Measurements from ENCODE around the gene ADGRL3. TPM values are rescaled to one million over a fixed set of nuclear protein-coding genes. Genes with fewer than 3 reads are reported as not detected.
A peak's percentile ranks its signal among the peaks of the same experiment; 100 is the strongest.

The ADGRL3 gene
- 10 to 100 TPM in 1 of 4 donors, 1 to 10 TPM in 3; 6.1 to 26.0 (median 7.3) TPM for total RNA-seq

- peak; percentile 59 for ATAC-seq
- H3K36me3 ChIP-seq = no peaks in the 10 kb centered on the region
- 0% methylated on average over 6 to 14 of the region's 92 CpGs for WGBS, 2 donors (ENCODE audit: low coverage in 1 of 2)
- H3K4me3 ChIP-seq = peak within 1 kb of the TSS; percentile 49 to 64
- H3K27ac ChIP-seq = peak within 1 kb of the TSS in 2 of 4 donors; percentile 44 to 58
- no peak for TF ChIP-seq POLR2AphosphoS5 (IDR thresholded peaks at IDR 0.05)
- TF ChIP-seq POLR2A (IDR thresholded peaks at IDR 0.05) = no peak
- no peak for TF ChIP-seq EP300 (IDR thresholded peaks at IDR 0.05)
- TF ChIP-seq CTCF (IDR thresholded peaks at IDR 0.05) = no peak
- peaks cover 43% of the 10 kb centered on the region for H3K27me3 ChIP-seq
- peaks cover 0 to 35% (median 12%) of the 10 kb centered on the region in 3 donors for H3K4me1 ChIP-seq
- H3K9me3 ChIP-seq = no peaks in the 10 kb centered on the region
Observed at GRCh38 chr4:61200187-61200915, at the start of gene ADGRL3. ADGRL3 (plus strand) TSS chr4:61200326.

- H3K9me3 ChIP-seq = no peaks in the 10 kb centered on the region
- TF ChIP-seq POLR2AphosphoS5 (IDR thresholded peaks at IDR 0.05) = no peak
- no peak for TF ChIP-seq EP300 (IDR thresholded peaks at IDR 0.05)
- TF ChIP-seq CTCF (IDR thresholded peaks at IDR 0.05) = no peak
- no peak for TF ChIP-seq POLR2A (IDR thresholded peaks at IDR 0.05)
- no peak for ATAC-seq
- no peaks in the 10 kb centered on the region for H3K27me3 ChIP-seq
- no peaks in the 10 kb centered on the region for H3K4me1 ChIP-seq
- 90 to 91% methylated on average over 4 of the region's 4 CpGs for WGBS, 2 donors (ENCODE audit: low coverage in 1 of 2)
- H3K27ac ChIP-seq = no peak overlapping the region
- no peak overlapping the region for H3K4me3 ChIP-seq
- H3K36me3 ChIP-seq = no peaks in the 10 kb centered on the region
Observed at GRCh38 chr4:61152433-61152832, 47.7 kb upstream of the ADGRL3 start.

GRCh38 chr4:61160478-61160877 lies 39.6 kb upstream of the ADGRL3 start:
- TF ChIP-seq POLR2A (IDR thresholded peaks at IDR 0.05) (no peak), EP300 (IDR thresholded peaks at IDR 0.05) (no peak), POLR2AphosphoS5 (IDR thresholded peaks at IDR 0.05) (no peak), CTCF (IDR thresholded peaks at IDR 0.05) (no peak)
- Histone ChIP-seq H3K27ac (no peak overlapping the region), H3K36me3 (no peaks in the 10 kb centered on the region), H3K9me3 (no peaks in the 10 kb centered on the region), H3K4me3 (no peak overlapping the region), H3K27me3 (no peaks in the 10 kb centered on the region), H3K4me1 (no peaks in the 10 kb centered on the region)
- ATAC-seq = no peak
- WGBS, 2 donors (ENCODE audit: low coverage in 1 of 2) = 100% methylated on average over 1 to 2 of the region's 2 CpGs

- Histone ChIP-seq H3K27me3 (no peaks in the 10 kb centered on the region), H3K4me3 (no peak overlapping the region), H3K4me1 (no peaks in the 10 kb centered on the region), H3K27ac (no peak overlapping the region), H3K9me3 (no peaks in the 10 kb centered on the region), H3K36me3 (no peaks in the 10 kb centered on the region)
- TF ChIP-seq POLR2A (IDR thresholded peaks at IDR 0.05) = no peak
- TF ChIP-seq POLR2AphosphoS5 (IDR thresholded peaks at IDR 0.05) = no peak
- no peak for TF ChIP-seq EP300 (IDR thresholded peaks at IDR 0.05)
- TF ChIP-seq CTCF (IDR thresholded peaks at IDR 0.05) = no peak
- no peak for ATAC-seq
- 60 to 89% methylated on average over 1 of the region's 1 CpG for WGBS, 2 donors (ENCODE audit: low coverage in 1 of 2)
Observed at GRCh38 chr4:61162116-61162515, 38.0 kb upstream of the ADGRL3 start.

- H3K27ac ChIP-seq = no peak overlapping the region
- H3K27me3 ChIP-seq = no peaks in the 10 kb centered on the region
- no peak overlapping the region for H3K4me3 ChIP-seq
- WGBS, 2 donors (ENCODE audit: low coverage in 1 of 2) = 54 to 83% methylated on average over 1 of the region's 1 CpG
- no peaks in the 10 kb centered on the region for H3K36me3 ChIP-seq
- TF ChIP-seq POLR2AphosphoS5 (IDR thresholded peaks at IDR 0.05) (no peak), CTCF (IDR thresholded peaks at IDR 0.05) (no peak), POLR2A (IDR thresholded peaks at IDR 0.05) (no peak), EP300 (IDR thresholded peaks at IDR 0.05) (no peak)
- H3K4me1 ChIP-seq = no peaks in the 10 kb centered on the region
- H3K9me3 ChIP-seq = no peaks in the 10 kb centered on the region
- no peak for ATAC-seq
Observed at GRCh38 chr4:61173799-61174198, 26.3 kb upstream of the ADGRL3 start.
